K562 (cell line): ENCODE results near the gene STIL. TPM values are rescaled to one million over a fixed set of nuclear protein-coding genes. Genes with fewer than 3 reads are reported as not detected.

ENCODE experiments used
- ATF1 ChIP-seq, 2 experiments: fragments of 450-650 bp in 1 of 2; IDR thresholded peaks; 2 replicates each; pipeline ENCODE4 v1.6.1; 2016; ENCODE audit warnings: missing compliant biosample characterization in 1 of 2, missing genetic modification characterization in 1 of 2
- CBX1 ChIP-seq: sonication (generic); IDR thresholded peaks from 2 replicates; pipeline ENCODE4 v1.6.1; 2016; ENCODE audit warnings: antibody characterized with exemption, low read depth, mild to moderate bottlenecking
- CEBPG ChIP-seq, 3 experiments: fragments of 200-800 bp in 1 of 3; sonication (Bioruptor generic) in 1 of 3; sonication (generic) in 1 of 3; formaldehyde crosslinking in 1 of 3; IDR thresholded peaks in 2 of 3; conservative IDR thresholded peaks in 1 of 3; 2 replicates each; pipeline versions ENCODE4 v1.6.1 to v1.8.0; 2016 to 2022; ENCODE audit warnings: missing compliant biosample characterization in 2 of 3, missing genetic modification characterization in 2 of 3, mild to moderate bottlenecking in 1 of 3, missing genetic modification reagents in 1 of 3
- DIDO1 ChIP-seq: fragments of 450-650 bp; IDR thresholded peaks from 2 replicates; pipeline ENCODE4 v1.6.1; 2016; ENCODE audit warnings: low read depth, missing biosample characterization, missing genetic modification characterization
- HMBOX1 ChIP-seq: sonication (generic); IDR thresholded peaks from 2 replicates; pipeline ENCODE4 v1.6.1; 2016
- MCM3 ChIP-seq: fragments of 450-650 bp; IDR thresholded peaks from 2 replicates; pipeline ENCODE4 v1.6.1; 2016
- MNT ChIP-seq, 2 experiments: fragments of 450-650 bp; conservative IDR thresholded peaks; 2 replicates each; pipeline ENCODE4 v1.6.1; 2017; ENCODE audit warnings: mild to moderate bottlenecking in 2 of 2, moderate library complexity in 2 of 2
- NCOA6 ChIP-seq: fragments of 450-650 bp; IDR thresholded peaks from 2 replicates; pipeline ENCODE4 v1.6.1; 2017; ENCODE audit warnings: mild to moderate bottlenecking
- NFXL1 ChIP-seq: fragments of 450-650 bp; formaldehyde crosslinking; IDR thresholded peaks from 2 replicates; pipeline ENCODE4 v1.4.0; 2021; ENCODE audit warnings: mild to moderate bottlenecking
- PRPF4 ChIP-seq: fragments of 200-400 bp; formaldehyde crosslinking; IDR thresholded peaks from one replicate; pipeline ENCODE4 v1.6.1; 2017; ENCODE audit warnings: low read length, low read depth, mild to moderate bottlenecking; ENCODE audit not compliant: insufficient read depth, poor library complexity, severe bottlenecking
- RBBP5 ChIP-seq: fragments of 200-600 bp; sonication (generic); IDR thresholded peaks from 2 replicates; pipeline ENCODE4 v1.6.1; 2012; ENCODE audit warnings: borderline replicate concordance, mild to moderate bottlenecking, low read length, control low read depth, inconsistent platforms; ENCODE audit not compliant: insufficient read depth, poor library complexity, severe bottlenecking
- RBM22 ChIP-seq: fragments of 200-400 bp; formaldehyde crosslinking; IDR thresholded peaks from 2 replicates; pipeline ENCODE4 v1.6.1; 2018; ENCODE audit warnings: low read length, low read depth; ENCODE audit not compliant: poor library complexity, severe bottlenecking
- TARDBP ChIP-seq: fragments of 450-650 bp; IDR thresholded peaks from 2 replicates; pipeline ENCODE4 v1.6.1; 2016
- TCF15 ChIP-seq: fragments of 250-450 bp; sonication (Bioruptor Pico); IDR thresholded peaks from 2 replicates; pipeline ENCODE4 v1.8.0; 2022; ENCODE audit warnings: moderate library complexity, mild to moderate bottlenecking, inconsistent platforms
- ZBTB17 ChIP-seq: fragments of 450-650 bp; formaldehyde crosslinking; IDR thresholded peaks from 2 replicates; pipeline ENCODE4 v1.4.0; 2020; ENCODE audit warnings: mild to moderate bottlenecking
- ZBTB5 ChIP-seq: fragments of 450-650 bp; IDR thresholded peaks from 2 replicates; pipeline ENCODE4 v1.6.1; 2017; ENCODE audit warnings: antibody characterized with exemption
- ZNF175 ChIP-seq: fragments of 200-800 bp; sonication (Bioruptor generic); IDR thresholded peaks from 2 replicates; pipeline ENCODE4 v1.6.1; 2016; ENCODE audit warnings: low read depth, mild to moderate bottlenecking, missing genetic modification characterization, missing compliant biosample characterization
- ZNF197 ChIP-seq: fragments of 200-800 bp; sonication (Bioruptor generic); IDR thresholded peaks from 2 replicates; pipeline ENCODE4 v1.6.1; 2016; ENCODE audit warnings: low read depth, missing genetic modification characterization, missing compliant biosample characterization
- ZNF655 ChIP-seq: fragments of 250-450 bp; sonication (Bioruptor Pico); IDR thresholded peaks from 2 replicates; pipeline ENCODE4 v1.5.0; 2021
- ZNF717 ChIP-seq: fragments of 250-450 bp; sonication (Bioruptor Pico); IDR thresholded peaks from 2 replicates; pipeline ENCODE4 v1.5.0; 2021
- ZZZ3 ChIP-seq: fragments of 450-650 bp; IDR thresholded peaks from 2 replicates; pipeline ENCODE4 v1.6.1; 2016; ENCODE audit warnings: antibody characterized with exemption, mild to moderate bottlenecking, moderate library complexity
- polyA plus RNA-seq, 8 experiments: library from polyadenylated mRNA; depleted of rRNA in 4 of 8; stranded (reverse) in 5 of 8; unstranded in 3 of 8; fragments of >200 nt; fragmentation: Nextera tagmentation in 2 of 8; fragmentation: Illumina TruSeq in 1 of 8; extraction: Ambion mirVana in 2 of 8; extraction: Trizol in 1 of 8; gene quantifications; 2 replicates each; pipeline versions ENCODE4 v1.2.1 to v1.2.3, GENCODE V29; 2011 to 2014; ENCODE audit warnings: inconsistent platforms in 1 of 8, missing spikeins in 1 of 8
- total RNA-seq, 7 experiments: library from RNA; depleted of rRNA in 6 of 7; stranded (reverse); fragments of >200 nt in 6 of 7; fragmentation: Illumina TruSeq in 2 of 7; extraction: Trizol in 2 of 7; gene quantifications; 2 replicates each; pipeline versions ENCODE4 v1.2.1 to v1.2.3, GENCODE V29; 2011 to 2021; ENCODE audit warnings: low replicate concordance in 1 of 7

The STIL gene
- total and polyA plus RNA-seq, 9 of the 15 experiments (the other 6 are each of a cell fraction or from before 2014, with no cell fraction given): 10.5 to 77.4 (median 39.6) TPM

- TF ChIP-seq ZNF655 (CRISPR knock-in tag) (no peak), ZBTB5 (no peak), RBM22 (peak; percentile 65), ZNF175 (peak; percentile 36; the same call in 1 of the 2 replicates), CEBPG (CRISPR knock-in tag; IDR thresholded peaks at IDR 0.05) (0 out of 2 replicates have a peak, but pooled peaks have one; percentile 33), CEBPG (tag; conservative IDR thresholded peaks at IDR 0.05 in 1 of 2, IDR thresholded peaks at IDR 0.05 in 1 of 2) (no peak), HMBOX1 (no peak), MNT (conservative IDR thresholded peaks at IDR 0.05) (peak; percentile 51 to 77), ZNF717 (CRISPR knock-in tag) (no peak), TARDBP (0 out of 2 replicates have a peak, but pooled peaks have one; percentile 41), DIDO1 (tag) (no peak), ZBTB17 (CRISPR knock-in tag) (0 out of 2 replicates have a peak, but pooled peaks have one; percentile 37), RBBP5 (peak; percentile 23), TCF15 (CRISPR knock-in tag) (no peak), NFXL1 (no peak), MCM3 (no peak), PRPF4 (no peak), ATF1 (CRISPR knock-in tag; IDR thresholded peaks at IDR 0.05) (no peak), ATF1 (tag; IDR thresholded peaks at IDR 0.05) (peak; percentile 55), CBX1 (peak; percentile 9; the same call in 1 of the 2 replicates), ZZZ3 (no peak), ZNF197 (CRISPR knock-in tag) (peak; percentile 82), NCOA6 (no peak)
Measured at GRCh38 chr1:47333922-47334764, 20.2 kb upstream of the STIL start (continued).
